Activated CD4-positive, alpha-beta T cell treated with anti-CD3 and anti-CD28 coated beads for 36 hours (primary cell): ENCODE measurements around the gene CD226. TPM values are rescaled to one million over a fixed set of nuclear protein-coding genes. Genes with fewer than 3 reads are reported as not detected.
"Not testable (repeated sequence)": the region's sequence is repeated elsewhere in the genome, so short reads cannot be mapped to it uniquely, and the experiment has no call there.

ENCODE experiments used
- ATAC-seq: fragments of 200-7000 bp; cut with Tn5 transposase; one replicate; pipeline ENCODE4 v1.10.0; 2021; ENCODE audit warnings: mild to moderate bottlenecking, moderate library complexity
- CTCF ChIA-PET: fragments of 350-600 bp; sonication (Branson Sonifier 250); formaldehyde crosslinking; loops from one replicate; lab custom pipeline; 2021; ENCODE audit warnings: antibody characterized with exemption; lab: Charles Lee
- POLR2A ChIA-PET: fragments of 350-600 bp; sonication (Branson Sonifier 250); formaldehyde crosslinking; loops from one replicate; lab custom pipeline; 2021; ENCODE audit warnings: antibody characterized with exemption, inconsistent platforms; lab: Charles Lee
- DNase-seq: peaks from one replicate; pipeline ENCODE4 v3.0.0-alpha.2; 2020
- H3K27ac Mint-ChIP-seq: one replicate; pipeline ENCODE4 v1.8.0; 2021; ENCODE audit warnings: mixed read lengths
- H3K27me3 Mint-ChIP-seq: one replicate; pipeline ENCODE4 v1.8.0; 2021; ENCODE audit warnings: mixed read lengths
- H3K36me3 Mint-ChIP-seq: one replicate; pipeline ENCODE4 v1.8.0; 2021; ENCODE audit warnings: low read depth, mixed read lengths
- H3K4me1 Mint-ChIP-seq: one replicate; pipeline ENCODE4 v1.8.0; 2021; ENCODE audit warnings: mixed read lengths
- H3K4me3 Mint-ChIP-seq: one replicate; pipeline ENCODE4 v1.8.0; 2021; ENCODE audit warnings: mild to moderate bottlenecking, moderate library complexity, mixed read lengths
- H3K9me3 Mint-ChIP-seq: one replicate; pipeline ENCODE4 v1.8.0; 2021; ENCODE audit warnings: low read depth, mixed read lengths
- intact Hi-C, 2 experiments: fragments of 100-400 bp; cut with DNase I in 1 of 2; cut with micrococcal nuclease in 1 of 2; formaldehyde crosslinking; loops; one replicate each; pipeline versions ENCODE4 v1.14.2 to v1.15.1; 2022 to 2024; cut with DNase I, micrococcal nuclease
- total RNA-seq, 2 experiments: library from RNA; stranded (reverse); gene quantifications; one replicate each; pipeline ENCODE4 v1.2.3, GENCODE V29; 2021

The CD226 gene
- total RNA-seq, 2 experiments from 2014 or later, result 53.3 to 56.9 TPM

- peak; percentile 52 for DNase-seq
Observed at GRCh38 chr18:69889009-69889408, 58.7 kb downstream of the CD226 start.

GRCh38 chr18:69887256-69887655 is 60.4 kb downstream of the CD226 start:
- Mint-ChIP-seq H3K27ac (peak overlapping the region; percentile 65), H3K4me1 (peaks cover 89% of the 10 kb centered on the region), H3K36me3 (peaks cover 41% of the 10 kb centered on the region), H3K9me3 (peaks cover 10% of the 10 kb centered on the region), H3K27me3 (no peaks in the 10 kb centered on the region), H3K4me3 (no peak overlapping the region)
- ATAC-seq, result no peak
- intact Hi-C loops, result no loop called here
- ChIA-PET POLR2A (interaction anchor here (0.8 to 1.1 kb wide), 2 partner anchors 45 to 69 kb away, joined by 3 read pairs; no protein-coding TSS in a partner anchor), CTCF (interaction anchor here (1.4 kb wide), 1 partner anchor 11 kb away, joined by 7 read pairs; no protein-coding TSS in a partner anchor)
- DNase-seq, result no peak

More at GRCh38 chr18:69889009-69889408, 58.7 kb downstream of the CD226 start:
- Mint-ChIP-seq H3K4me3 (peak overlapping the region; percentile 24), H3K27ac (peak overlapping the region; percentile 78), H3K9me3 (peaks cover 12% of the 10 kb centered on the region), H3K27me3 (no peaks in the 10 kb centered on the region), H3K36me3 (peaks cover 52% of the 10 kb centered on the region), H3K4me1 (peaks cover 87% of the 10 kb centered on the region)
- ATAC-seq, result peak; percentile 37
- intact Hi-C loops, result loop anchor here (1.0 to 2.0 kb wide), 6 partner anchors 8 to 68 kb away; no protein-coding TSS in a partner anchor
- POLR2A ChIA-PET, result interaction anchor here (0.6 to 1.9 kb wide), 6 partner anchors 9 to 70 kb away, joined by 3 to 9 read pairs (median 4); no protein-coding TSS in a partner anchor
- CTCF ChIA-PET, result interaction anchor here (0.6 to 1.9 kb wide), 5 partner anchors 9 to 69 kb away, joined by 3 to 5 read pairs (median 4); no protein-coding TSS in a partner anchor

GRCh38 chr18:69885841-69886531 is 61.7 kb downstream of the CD226 start:
- H3K36me3 Mint-ChIP-seq, result peaks cover 31% of the 10 kb centered on the region
- POLR2A ChIA-PET, result interaction anchor here (0.6 to 2.3 kb wide), 8 partner anchors 12 to 73 kb away, joined by 4 to 22 read pairs (median 6); no protein-coding TSS in a partner anchor

GRCh38 chr18:69885355-69885754 is 62.3 kb downstream of the CD226 start:
- CTCF ChIA-PET, result interaction anchor here (0.8 to 2.5 kb wide), 7 partner anchors 13 to 202 kb away, joined by 3 to 12 read pairs (median 5); no protein-coding TSS in a partner anchor
- DNase-seq, result no peak
- Mint-ChIP-seq H3K9me3 (no peaks in the 10 kb centered on the region), H3K27me3 (no peaks in the 10 kb centered on the region), H3K4me3 (peak overlapping the region; percentile 60), H3K27ac (peak overlapping the region; percentile 95), H3K4me1 (peaks cover 84% of the 10 kb centered on the region), H3K36me3 (peaks cover 28% of the 10 kb centered on the region)
- POLR2A ChIA-PET, result interaction anchor here (0.6 to 2.3 kb wide), 9 partner anchors 13 to 103 kb away, joined by 3 to 22 read pairs (median 6); no protein-coding TSS in a partner anchor
- intact Hi-C loops, result no loop called here
- no peak for ATAC-seq

More at GRCh38 chr18:69885841-69886531, 61.7 kb downstream of the CD226 start:
- Mint-ChIP-seq H3K27me3 (no peaks in the 10 kb centered on the region), H3K4me3 (peak overlapping the region; percentile 60), H3K27ac (peak overlapping the region; percentile 95), H3K9me3 (peaks cover 3% of the 10 kb centered on the region), H3K4me1 (peaks cover 89% of the 10 kb centered on the region)
- DNase-seq (peak; percentile 79), ATAC-seq (peak; percentile 71)
- CTCF ChIA-PET, result interaction anchor here (1.0 to 2.5 kb wide), 6 partner anchors 12 to 201 kb away, joined by 3 to 12 read pairs (median 6); no protein-coding TSS in a partner anchor
- intact Hi-C loops, result no loop called here

GRCh38 chr18:69883781-69884180 is 63.9 kb downstream of the CD226 start:
- H3K27me3 Mint-ChIP-seq, result no peaks in the 10 kb centered on the region
- intact Hi-C loops, result no loop called here
- DNase-seq, result no peak
- H3K27ac Mint-ChIP-seq, result peak overlapping the region; percentile 95
- H3K9me3 Mint-ChIP-seq, result peaks cover 1% of the 10 kb centered on the region
- no peak for ATAC-seq
- ChIA-PET POLR2A (interaction anchor here (0.8 kb wide), 1 partner anchor 73 kb away, joined by 8 read pairs; no protein-coding TSS in a partner anchor), CTCF (interaction anchor here (0.8 to 2.6 kb wide), 4 partner anchors 11 to 324 kb away, joined by 4 to 11 read pairs (median 10); no protein-coding TSS in a partner anchor)
- peaks cover 37% of the 10 kb centered on the region for H3K36me3 Mint-ChIP-seq
- H3K4me3 Mint-ChIP-seq, result no peak overlapping the region
- peaks cover 76% of the 10 kb centered on the region for H3K4me1 Mint-ChIP-seq

- ATAC-seq, result peak; percentile 34
- no peak overlapping the region for H3K4me3 Mint-ChIP-seq
- DNase-seq, result no peak
- ChIA-PET POLR2A (interaction anchor here (1.0 kb wide), 1 partner anchor 15 kb away, joined by 3 read pairs; no protein-coding TSS in a partner anchor), CTCF (interaction anchor here (0.8 to 2.6 kb wide), 5 partner anchors 11 to 325 kb away, joined by 4 to 11 read pairs (median 5); no protein-coding TSS in a partner anchor)
- no peaks in the 10 kb centered on the region for H3K27me3 Mint-ChIP-seq
- intact Hi-C loops, result no loop called here
- peaks cover 1% of the 10 kb centered on the region for H3K9me3 Mint-ChIP-seq
- H3K36me3 Mint-ChIP-seq, result peaks cover 41% of the 10 kb centered on the region
- H3K4me1 Mint-ChIP-seq, result peaks cover 73% of the 10 kb centered on the region
- H3K27ac Mint-ChIP-seq, result peak overlapping the region; percentile 76
Observed at GRCh38 chr18:69882965-69883668, 64.6 kb downstream of the CD226 start.

GRCh38 chr18:69880083-69880482 is 67.6 kb downstream of the CD226 start:
- Mint-ChIP-seq H3K27me3 (no peaks in the 10 kb centered on the region), H3K9me3 (peaks cover 1% of the 10 kb centered on the region), H3K36me3 (peaks cover 50% of the 10 kb centered on the region), H3K27ac (no peak overlapping the region), H3K4me3 (no peak overlapping the region), H3K4me1 (peaks cover 61% of the 10 kb centered on the region)
- intact Hi-C loops, result no loop called here
- ATAC-seq, result no peak
- no peak for DNase-seq
- ChIA-PET POLR2A (no interaction called here), CTCF (no interaction called here)

- ATAC-seq, result not testable (repeated sequence)
Observed at GRCh38 chr18:69879051-69879450, 68.6 kb downstream of the CD226 start.

GRCh38 chr18:69878213-69878933 is 69.3 kb downstream of the CD226 start:
- no peak overlapping the region for H3K4me3 Mint-ChIP-seq
- no peak for ATAC-seq
- H3K36me3 Mint-ChIP-seq, result peaks cover 55% of the 10 kb centered on the region
- H3K4me1 Mint-ChIP-seq, result peaks cover 53% of the 10 kb centered on the region
- ChIA-PET CTCF (no interaction called here), POLR2A (no interaction called here)
- intact Hi-C loops, result no loop called here
- H3K27me3 Mint-ChIP-seq, result no peaks in the 10 kb centered on the region
- H3K9me3 Mint-ChIP-seq, result peaks cover 1% of the 10 kb centered on the region
- no peak for DNase-seq
- peak overlapping the region; percentile 21 for H3K27ac Mint-ChIP-seq

More at GRCh38 chr18:69879051-69879450, 68.6 kb downstream of the CD226 start:
- intact Hi-C loops, DNase-seq, H3K27me3 Mint-ChIP-seq, CTCF ChIA-PET, H3K9me3 Mint-ChIP-seq, H3K4me3 Mint-ChIP-seq, POLR2A ChIA-PET: not testable (repeated sequence)
- peak overlapping the region; percentile 21 for H3K27ac Mint-ChIP-seq
- peaks cover 54% of the 10 kb centered on the region for H3K36me3 Mint-ChIP-seq
- H3K4me1 Mint-ChIP-seq, result peaks cover 58% of the 10 kb centered on the region

- no peak for DNase-seq
- ChIA-PET CTCF (interaction anchor here (1.3 kb wide), 1 partner anchor 9 kb away, joined by 4 read pairs; no protein-coding TSS in a partner anchor), POLR2A (no interaction called here)
- no peak for ATAC-seq
- intact Hi-C loops, result no loop called here
- Mint-ChIP-seq H3K27ac (no peak overlapping the region), H3K27me3 (no peaks in the 10 kb centered on the region), H3K9me3 (peaks cover 1% of the 10 kb centered on the region), H3K4me1 (peaks cover 46% of the 10 kb centered on the region), H3K36me3 (peaks cover 64% of the 10 kb centered on the region), H3K4me3 (no peak overlapping the region)
Observed at GRCh38 chr18:69876490-69876889, 71.2 kb downstream of the CD226 start.
